Astrocyte of the cerebellum (primary cell): ENCODE results near the gene GLYR1.

Source experiments
- DNase-seq: peaks from one replicate; pipeline ENCODE4 v3.0.0-alpha.2; 2011; ENCODE audit warnings: low read depth
- H3K4me3 ChIP-seq: 2 replicates; pipeline ENCODE4 v1.5.1; 2011; ENCODE audit warnings: mild to moderate bottlenecking, low read depth, low read length, moderate library complexity
- in situ Hi-C: cut with HindIII; loops from 2 replicates; pipeline ENCODE4 v1.10.0; 2017; ENCODE audit warnings: low sequenced_read_pairs
- TF ChIP-seq, protein P1 (sequence below): IDR thresholded peaks from 2 replicates; pipeline ENCODE4 v1.5.1; 2012; ENCODE audit warnings: low read length, low read depth, moderate library complexity, mild to moderate bottlenecking; ENCODE audit errors: missing control alignments

GLYR1 gene

DNA sequence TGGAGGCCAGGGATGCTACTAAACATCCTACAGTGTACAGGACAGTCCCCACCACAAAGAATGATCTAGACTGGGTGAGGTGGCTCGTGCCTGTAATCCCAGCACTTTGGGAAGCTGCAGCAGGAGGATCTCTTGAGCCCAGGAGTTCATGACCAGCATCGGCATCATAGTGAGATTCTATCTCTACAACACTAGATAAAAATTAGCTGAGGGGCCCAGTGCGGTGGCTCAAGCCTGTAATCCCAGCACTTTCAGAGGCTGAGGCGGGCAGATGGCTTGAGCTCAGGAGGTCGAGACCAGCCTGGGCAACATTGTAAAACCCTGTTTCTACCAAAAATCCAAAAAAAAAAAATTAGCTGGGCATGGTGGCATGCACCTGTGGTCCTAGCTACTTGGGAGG lies 74.7 kb downstream of the GLYR1 start:
- TF ChIP-seq, protein P1, sequence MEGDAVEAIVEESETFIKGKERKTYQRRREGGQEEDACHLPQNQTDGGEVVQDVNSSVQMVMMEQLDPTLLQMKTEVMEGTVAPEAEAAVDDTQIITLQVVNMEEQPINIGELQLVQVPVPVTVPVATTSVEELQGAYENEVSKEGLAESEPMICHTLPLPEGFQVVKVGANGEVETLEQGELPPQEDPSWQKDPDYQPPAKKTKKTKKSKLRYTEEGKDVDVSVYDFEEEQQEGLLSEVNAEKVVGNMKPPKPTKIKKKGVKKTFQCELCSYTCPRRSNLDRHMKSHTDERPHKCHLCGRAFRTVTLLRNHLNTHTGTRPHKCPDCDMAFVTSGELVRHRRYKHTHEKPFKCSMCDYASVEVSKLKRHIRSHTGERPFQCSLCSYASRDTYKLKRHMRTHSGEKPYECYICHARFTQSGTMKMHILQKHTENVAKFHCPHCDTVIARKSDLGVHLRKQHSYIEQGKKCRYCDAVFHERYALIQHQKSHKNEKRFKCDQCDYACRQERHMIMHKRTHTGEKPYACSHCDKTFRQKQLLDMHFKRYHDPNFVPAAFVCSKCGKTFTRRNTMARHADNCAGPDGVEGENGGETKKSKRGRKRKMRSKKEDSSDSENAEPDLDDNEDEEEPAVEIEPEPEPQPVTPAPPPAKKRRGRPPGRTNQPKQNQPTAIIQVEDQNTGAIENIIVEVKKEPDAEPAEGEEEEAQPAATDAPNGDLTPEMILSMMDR = no peak
- in situ Hi-C loops = no loop called here
- no peak for DNase-seq
- no peak overlapping the region for H3K4me3 ChIP-seq

DNA sequence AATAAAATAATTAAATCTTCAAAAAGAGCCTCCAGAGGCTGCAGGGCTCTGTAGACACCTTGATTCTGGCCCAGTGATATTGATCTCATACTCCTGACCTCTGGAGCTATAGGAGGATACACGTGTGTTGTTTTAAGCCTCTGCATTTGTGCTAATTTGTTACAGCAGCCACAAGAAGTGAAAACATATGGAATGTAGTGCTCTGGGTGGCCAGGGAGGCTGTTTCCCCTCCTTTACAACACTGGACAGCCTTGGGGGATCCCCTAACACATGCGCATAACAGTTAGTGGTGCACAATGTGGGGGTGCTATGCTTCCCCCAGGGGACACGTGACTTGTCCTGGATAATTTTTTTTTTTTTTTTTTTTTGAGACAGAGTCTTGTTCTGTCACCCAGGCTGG lies 75.4 kb downstream of the GLYR1 start:
- no peak for DNase-seq
- no peak overlapping the region for H3K4me3 ChIP-seq
- in situ Hi-C loops = no loop called here
- TF ChIP-seq, protein P1 = no peak

DNA sequence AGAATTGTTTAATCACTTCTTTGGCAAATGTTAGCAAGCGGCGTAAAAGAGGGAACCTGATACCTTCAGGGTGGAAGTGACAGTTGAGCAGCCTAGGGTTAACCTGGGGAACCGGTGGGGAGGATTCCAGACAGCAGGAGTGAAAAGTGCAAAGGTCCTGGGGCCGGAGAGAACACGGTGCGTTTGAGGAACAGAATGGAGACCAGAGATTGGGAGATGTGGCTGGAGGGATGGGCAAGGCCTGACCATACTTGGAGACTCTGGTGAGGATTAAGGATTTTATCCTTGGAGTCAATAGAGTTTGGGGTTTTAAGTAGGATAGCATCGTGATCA lies 77.8 kb downstream of the GLYR1 start:
- TF ChIP-seq, protein P1 = no peak
- peak overlapping the region; percentile 49 for H3K4me3 ChIP-seq
- in situ Hi-C loops = loop anchor here (5.0 kb wide), 1 partner anchor 48 kb away; no protein-coding TSS in a partner anchor
- DNase-seq = no peak

DNA sequence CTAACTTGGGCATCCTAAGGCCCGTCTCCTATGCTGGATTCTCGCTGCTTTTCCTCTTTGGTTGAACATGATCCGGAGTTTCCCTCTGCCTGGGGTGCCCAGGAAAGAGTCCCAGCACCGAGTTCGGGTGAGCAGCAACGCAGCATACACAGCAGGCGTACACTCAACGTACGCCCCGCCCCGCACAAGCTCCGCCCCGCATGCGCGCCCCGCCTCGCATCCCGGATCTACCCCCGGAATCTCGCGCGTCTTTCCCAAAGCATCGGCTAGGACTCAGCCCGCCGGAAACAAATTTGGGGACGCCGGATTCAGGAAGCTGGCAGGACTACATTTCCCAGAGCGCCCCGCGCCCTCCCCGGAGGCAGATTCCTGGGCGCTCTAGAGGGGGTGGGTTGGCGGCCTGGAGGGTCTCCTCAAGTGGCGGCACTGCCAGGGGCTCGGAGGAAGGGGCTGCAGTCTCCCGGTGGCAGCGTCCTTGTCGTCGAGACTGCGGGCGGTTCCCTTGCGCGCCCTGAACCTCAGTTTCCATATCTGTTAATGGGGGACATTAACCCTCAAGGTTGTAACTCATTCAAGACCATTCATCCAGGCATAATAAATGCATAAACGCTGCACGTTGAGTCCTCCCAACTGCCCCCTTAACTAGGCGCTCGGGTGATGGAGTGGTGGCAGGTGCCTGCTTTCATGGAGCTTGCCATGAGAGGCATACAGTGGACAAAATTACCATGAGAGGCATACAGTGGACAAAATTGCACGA lies 78.4 kb downstream of the GLYR1 start:
- in situ Hi-C loops = loop anchor here (5.0 kb wide), 1 partner anchor 49 kb away; no protein-coding TSS in a partner anchor
- DNase-seq = peak; percentile 83
- peak overlapping the region; percentile 49 for H3K4me3 ChIP-seq
- TF ChIP-seq, protein P1 = no peak

DNA sequence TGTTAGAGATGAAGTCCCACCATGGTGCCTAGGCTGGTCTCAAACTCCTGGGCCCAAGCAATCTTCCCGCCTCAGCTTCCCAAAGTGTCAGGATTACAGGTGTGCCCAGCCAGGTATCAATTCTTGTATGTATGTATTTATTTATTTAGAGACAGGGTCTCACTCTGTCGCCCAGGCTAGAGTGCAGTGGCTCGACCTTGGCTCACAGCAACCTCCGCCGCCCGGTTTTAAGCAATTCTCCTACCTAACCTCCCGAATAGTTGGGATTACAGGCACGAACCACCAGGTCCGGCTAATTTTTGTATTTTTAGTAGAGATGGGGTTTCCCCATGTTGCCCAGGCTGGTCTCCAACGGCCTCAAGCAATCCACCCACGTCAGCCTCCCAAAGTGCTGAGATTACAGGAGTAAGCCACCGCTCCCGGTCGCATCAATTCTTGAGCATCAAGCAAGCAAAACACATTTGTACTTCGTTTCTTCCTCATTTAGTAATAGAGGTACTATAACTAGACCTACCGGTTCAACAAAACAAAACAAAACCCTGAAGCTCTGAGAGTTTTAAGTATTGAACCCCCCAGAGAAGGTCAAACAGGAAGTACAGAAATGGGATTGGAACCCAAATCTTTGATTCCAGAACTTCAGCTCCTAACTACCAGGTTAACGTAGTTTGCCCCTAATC lies 79.1 kb downstream of the GLYR1 start:
- in situ Hi-C loops = loop anchor here (5.0 kb wide), 1 partner anchor 49 kb away; no protein-coding TSS in a partner anchor
- no peak for DNase-seq
- TF ChIP-seq, protein P1 = no peak
- peak overlapping the region; percentile 49 for H3K4me3 ChIP-seq

DNA sequence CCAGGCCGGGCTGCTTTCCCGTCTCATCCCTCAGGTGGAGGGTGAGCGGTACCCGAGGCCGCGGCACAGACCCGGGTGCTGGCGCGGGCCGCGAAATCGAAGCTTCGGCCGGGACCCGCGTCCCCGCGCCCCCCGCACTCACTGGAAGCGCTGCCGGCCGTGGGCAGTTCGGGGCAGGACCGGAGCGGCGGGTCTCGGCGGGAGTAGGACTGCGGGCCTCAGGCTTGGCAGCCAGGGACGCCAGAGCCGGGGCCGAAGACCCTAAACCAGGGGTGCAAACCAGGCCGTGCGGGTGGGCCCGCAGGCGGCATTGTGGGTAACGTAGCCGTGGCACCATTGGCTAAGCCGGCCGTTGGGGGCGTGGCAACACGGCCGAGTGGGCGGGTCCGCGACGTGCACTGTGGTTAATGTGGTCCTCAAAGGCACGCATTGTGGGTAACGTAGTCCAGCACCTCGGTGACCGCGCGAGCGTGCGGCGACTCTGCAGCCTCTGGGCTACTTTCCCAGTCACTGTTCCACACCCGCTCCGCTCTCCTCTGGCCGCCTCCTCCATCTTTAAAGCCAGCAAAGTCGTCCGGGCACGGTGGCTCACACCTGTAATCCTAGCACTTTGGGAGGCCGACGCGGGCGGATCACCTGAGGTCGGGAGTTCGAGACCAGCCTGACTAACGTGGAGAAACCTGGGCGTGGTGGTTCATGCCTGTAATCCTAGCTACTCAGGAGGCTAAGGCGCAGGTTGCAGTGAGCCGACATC lies 80.0 kb downstream of the GLYR1 start, which contains the start of gene ZNF500:
TSS of gene ZNF500 (minus strand) at position 288 of the 754 bp plus-strand sequence. CDS start 1,184 bp downstream, outside the sequence.
- in situ Hi-C loops = loop anchor here (5.0 kb wide), 1 partner anchor 50 kb away; no protein-coding TSS in a partner anchor
- H3K4me3 ChIP-seq = peak within 1 kb of the TSS; percentile 97
- DNase-seq = peak; percentile 87
- TF ChIP-seq, protein P1 = no peak
